HG03558 (cell line): ENCODE measurements around the gene ZNF80.

Source experiments
- ATAC-seq: cut with Tn5 transposase; IDR thresholded peaks from one replicate; pipeline ENCODE4 v1.9.1; 2021; ENCODE audit warnings: moderate number of reproducible peaks; ENCODE audit not compliant: unreplicated experiment; ENCODE audit errors: extremely low read depth

ZNF80 gene

DNA sequence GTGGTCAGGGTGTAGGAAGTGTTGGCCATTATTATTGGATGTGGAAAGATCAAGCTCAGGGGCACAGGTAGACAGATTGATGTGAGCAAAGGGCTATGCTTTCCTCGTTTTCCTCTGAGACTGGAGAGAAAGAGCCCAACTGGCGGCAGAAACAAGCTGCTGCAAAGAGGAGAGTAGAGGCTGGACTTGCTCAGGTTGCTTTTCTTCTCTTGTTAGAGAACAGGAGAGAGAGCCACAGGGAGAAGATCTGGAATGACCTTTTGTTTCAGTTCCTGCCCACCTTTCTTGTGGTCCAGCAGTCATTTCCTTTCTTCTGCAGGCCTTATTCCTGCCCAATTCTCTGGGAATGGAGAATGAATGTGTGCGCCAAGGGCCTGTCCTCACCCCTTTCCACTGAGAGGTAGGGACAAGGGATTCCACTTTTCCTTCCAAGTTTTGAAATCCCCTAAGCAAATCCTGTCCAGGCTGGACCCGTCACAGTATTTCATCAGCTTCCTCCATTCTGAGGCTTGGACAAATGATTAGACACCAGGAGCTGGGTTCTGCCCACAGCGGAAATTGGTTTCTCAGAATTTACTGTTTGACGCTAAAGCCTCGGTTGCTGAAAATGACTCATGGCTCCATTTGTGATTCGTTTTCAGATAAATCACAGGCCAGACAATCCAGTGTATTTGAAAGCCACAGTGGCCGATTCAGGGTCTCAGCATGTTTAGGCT, 16.1 kb downstream of the ZNF80 start:
- ATAC-seq = no peak

DNA sequence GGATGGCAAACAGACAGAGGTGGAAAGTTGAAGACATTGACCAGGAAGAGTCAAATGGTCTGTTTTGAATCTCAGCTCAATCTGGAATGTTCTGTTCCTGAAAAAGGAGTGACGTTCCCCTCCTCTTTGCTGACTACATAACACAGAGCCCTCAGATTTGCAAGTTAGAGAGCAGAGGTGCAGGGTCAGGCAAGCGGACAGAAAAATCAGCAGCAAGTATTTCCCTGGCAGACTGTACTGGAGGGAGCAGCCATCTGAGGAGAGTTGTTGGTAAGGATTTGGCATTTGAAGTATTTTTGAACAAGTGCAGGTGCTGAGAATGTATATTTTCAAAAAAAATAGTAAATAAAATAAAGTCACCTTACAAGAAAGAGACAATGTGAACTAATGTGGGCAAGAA, 17.6 kb downstream of the ZNF80 start:
- no peak for ATAC-seq

DNA sequence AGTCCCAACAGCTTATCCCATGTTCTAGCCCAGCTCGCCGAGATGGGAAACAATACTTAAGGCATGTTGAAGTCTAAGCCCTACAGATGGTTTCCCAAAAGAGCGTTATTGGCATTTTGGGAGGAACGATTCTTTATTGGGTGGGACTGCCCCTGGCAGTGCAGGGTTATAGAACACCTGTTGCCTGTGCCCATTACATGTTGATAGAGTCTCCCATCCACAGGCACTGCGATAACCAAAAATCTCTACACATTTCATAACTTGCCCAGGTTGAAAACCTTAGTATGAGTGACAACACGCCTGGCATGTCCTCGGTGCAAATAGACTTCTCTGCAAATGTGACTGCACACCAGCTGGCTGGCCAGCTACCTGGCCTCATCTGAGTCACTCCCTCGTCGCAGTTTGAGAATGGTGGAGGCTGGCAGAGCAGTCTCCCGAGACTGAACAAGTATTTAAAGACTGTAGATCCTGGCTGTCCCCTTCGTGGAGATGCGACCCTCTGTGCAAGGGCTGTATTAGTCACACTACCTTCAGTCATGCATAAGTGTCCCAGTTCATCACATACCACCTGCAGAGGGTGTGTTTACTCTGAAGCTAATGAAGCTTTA, 18.7 kb downstream of the ZNF80 start:
- no peak for ATAC-seq

DNA sequence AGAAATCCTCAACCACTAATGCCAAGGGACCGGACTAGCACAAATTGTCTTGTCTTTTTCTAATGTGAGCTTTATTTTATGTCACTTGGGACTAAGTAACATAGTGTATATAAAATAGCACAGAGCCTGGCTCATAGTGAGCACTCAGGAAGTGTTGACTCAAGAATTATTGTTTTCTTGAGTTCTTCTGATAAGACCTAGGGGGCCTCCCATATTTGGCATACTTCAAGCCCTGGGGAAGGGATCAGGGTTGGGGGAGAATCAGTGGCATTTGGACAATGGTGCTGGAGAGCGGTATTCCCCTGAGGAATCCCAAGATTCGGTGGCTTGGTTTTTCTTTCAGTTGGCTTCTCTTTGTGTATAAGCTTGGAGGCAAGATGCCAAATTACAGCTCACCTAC, 19.4 kb downstream of the ZNF80 start:
- ATAC-seq = no peak

DNA sequence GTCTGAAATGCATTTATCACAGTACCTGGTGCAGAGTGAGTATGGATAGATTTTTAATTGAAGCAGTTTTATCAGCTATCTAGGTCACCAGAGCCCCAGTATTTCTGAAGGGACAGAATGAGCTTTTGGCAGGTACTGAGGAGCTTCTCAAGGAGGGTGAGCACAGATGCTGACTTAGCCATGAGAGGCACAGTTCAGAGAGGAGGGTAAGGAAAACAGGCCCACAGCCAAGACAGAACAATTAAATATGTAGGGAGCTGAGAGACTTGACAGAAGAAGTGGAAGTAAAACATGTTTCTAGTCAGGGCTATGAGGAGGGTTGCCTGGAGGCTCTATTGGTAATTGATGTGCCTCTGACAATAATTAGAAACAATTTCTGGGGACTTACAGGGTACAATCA, 20.1 kb downstream of the ZNF80 start:
- no peak for ATAC-seq

DNA sequence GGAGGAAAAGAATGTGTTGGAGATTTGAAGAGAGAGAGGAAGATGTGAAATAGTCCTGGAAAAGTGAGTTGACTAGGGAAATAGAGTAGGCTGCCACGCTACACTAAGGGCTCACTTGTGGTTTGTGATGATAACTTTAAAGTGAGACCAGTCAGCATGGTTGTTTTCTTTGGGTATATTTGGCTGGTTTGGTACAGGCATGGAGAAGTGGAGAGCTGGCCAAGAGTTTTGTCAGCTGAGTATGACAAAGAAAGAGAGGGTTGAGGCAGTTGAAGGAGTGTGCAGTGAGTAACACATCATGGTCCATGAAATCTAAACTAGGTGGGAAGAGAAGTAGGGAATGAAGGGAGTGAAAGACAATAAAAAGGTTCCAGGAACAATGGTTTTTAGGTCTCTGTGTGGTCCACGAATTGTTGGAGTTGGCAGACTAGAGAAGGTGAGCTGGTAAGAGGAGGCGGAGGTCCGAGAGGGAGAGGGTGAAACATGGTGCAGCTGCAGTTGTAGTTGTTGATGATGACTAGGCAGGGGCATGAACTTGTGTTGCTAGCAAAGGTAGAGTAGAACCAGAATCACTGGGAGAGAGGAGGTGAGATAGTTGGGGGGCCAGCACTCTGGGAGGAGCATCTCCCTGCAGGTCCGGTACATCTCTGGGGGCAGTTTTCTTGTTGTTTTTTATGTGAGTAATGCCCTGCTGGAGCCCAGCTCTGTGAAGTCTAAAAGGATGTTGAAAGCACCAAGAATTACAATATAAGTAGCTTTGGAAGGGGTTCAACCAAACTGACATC, 21.0 kb downstream of the ZNF80 start:
- ATAC-seq = no peak

DNA sequence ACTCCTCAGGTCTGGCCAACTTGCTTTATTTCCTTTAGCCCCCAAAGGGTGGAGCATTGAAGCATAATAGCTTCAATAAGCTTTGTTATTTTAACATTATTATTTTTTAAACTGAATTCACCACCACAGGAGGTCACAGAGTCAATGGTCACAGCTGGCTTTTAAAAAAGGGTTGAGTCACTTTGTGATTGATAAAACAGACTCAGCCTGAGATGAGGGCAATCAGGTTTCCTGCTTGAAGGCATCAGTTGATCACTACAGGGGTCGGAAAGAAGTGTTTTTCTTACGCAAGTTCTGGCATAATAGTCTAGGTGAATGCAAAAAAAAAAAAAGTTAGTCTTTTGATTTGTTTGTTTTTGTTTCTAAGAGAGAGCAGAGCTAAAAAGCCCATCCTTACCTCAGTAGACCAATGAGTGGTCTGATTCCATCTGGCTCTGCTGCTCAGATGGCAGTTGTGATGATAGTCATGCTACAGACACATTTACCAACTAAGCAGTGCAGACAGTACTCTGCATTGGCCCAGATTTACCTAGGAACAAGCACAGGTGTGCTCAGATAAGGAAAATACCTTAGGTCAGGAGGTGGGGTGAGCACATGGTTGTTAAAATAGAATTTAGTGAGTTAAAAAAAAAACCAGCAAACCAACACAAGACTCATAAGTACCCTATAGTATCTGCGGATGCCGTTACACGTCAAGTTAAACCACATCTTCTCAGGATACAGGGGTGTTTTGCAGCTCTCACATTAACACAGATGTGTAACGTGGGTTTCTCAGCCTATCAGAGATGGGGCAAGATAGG, 22.6 kb downstream of the ZNF80 start:
- ATAC-seq = no peak

DNA sequence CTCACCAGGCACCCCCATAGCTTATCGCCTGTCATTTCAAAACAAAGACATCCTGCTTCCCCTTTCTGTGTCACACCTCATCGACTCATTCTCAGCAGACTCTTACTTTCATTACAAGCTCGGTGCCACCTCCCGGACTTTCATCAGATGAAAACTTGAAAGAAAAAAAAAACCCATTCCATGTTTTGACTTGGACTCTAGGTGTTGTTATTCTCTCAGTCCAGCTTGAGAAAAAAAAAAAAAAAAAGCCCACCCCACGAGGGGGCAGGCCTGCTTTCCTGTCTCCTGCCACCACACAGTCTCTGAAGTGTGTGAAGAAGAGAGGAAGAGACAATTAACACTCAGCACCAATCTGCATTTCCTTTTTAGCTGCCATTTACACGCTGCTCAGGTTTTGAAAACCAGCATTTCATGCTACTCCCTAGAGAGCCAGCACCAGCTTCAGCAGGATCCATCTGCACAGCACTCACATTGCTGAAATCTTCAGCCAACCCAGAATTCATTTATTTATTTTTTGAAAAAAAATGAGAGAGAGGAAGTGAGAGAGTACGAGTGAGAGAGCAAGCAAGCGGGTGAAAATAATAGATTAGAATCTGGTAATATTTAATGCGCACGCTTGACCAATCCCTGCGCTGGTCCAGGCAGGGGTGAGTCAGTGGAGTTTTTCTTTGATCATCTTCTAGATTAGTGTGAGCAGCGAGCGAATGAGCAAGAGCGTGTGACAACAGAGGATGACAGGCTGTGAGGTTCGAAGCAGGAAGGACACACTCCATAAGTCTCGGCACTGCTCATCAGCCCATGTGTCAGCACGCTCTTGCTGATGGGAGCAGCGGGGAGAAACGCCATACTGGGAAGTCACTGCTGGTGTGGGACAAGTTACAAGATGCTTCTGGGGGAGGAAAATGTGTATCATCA, 23.5 kb downstream of the ZNF80 start:
- peak; percentile 62 for ATAC-seq

DNA sequence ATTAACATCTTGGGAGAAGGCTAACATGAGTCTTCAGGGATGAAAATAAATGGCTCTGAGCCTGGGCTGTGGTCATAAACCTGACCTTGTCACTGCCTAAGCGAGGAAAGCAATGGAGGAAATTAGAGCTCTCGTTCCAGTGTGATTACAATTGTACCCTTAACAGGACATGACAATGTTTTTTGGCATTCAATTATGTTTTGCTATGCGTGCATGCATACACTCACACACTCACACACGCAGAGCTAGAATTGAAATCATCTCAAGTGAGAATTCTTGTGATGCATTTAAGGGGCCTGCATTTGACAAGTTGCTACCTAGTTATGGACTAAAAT, 24.1 kb downstream of the ZNF80 start:
- peak; percentile 1 for ATAC-seq

DNA sequence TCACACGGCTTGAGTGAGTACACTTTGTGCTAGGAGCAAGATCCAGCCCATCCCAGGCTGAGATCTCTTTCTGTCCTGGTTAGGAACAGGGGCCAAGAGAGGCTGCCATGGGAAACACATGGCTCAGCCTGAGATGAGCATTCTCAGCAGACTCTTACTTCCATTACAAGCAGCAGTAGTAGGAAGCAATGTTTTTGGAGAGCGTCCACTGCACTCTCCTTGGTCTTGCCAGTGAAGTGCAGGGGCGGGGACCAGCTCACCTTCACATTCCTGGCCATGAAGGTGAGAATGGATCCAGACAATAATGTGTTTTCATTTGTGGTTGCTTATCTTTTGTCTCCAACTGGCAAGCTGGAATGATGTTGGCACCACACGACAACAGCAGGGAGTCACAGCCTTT, 24.7 kb downstream of the ZNF80 start:
- ATAC-seq = no peak

DNA sequence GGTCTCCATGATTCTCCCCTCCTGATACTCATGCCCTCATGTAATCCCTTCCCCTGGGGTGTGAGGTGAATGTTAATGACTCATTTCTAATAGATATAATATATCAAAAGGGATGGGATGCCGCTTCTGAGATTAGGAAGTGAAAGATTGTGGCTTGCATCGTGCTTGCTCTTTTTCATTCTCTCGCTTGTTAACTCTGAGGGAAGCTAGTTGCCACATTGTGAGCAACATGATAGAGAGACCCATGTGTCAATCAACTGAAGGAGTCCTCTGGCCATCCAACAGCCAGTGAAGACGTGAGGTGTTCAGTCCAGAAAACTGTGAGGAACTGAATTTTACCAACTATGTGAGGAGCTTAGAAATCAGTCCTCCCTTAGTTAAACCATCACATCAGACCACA, 29.6 kb downstream of the ZNF80 start:
- ATAC-seq = peak; percentile 71

DNA sequence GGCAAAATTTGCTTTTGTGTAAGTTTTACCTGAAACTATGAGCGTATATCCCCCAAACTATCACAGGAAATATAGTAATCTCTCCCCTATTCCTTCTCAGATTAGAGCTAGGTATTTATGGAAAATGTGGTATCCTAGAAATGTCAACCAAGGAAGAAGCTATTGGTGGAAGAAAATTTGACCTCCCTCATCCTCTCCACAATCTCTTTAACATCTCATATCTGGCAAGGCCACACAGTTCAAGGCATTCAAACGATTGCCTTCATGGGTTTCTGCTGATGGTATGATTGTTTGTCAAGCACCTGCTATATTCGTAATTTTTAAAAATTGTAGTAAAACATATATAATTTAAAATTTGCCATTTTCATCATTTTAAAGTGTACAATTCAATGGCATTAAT, 31.0 kb downstream of the ZNF80 start:
- no peak for ATAC-seq

DNA sequence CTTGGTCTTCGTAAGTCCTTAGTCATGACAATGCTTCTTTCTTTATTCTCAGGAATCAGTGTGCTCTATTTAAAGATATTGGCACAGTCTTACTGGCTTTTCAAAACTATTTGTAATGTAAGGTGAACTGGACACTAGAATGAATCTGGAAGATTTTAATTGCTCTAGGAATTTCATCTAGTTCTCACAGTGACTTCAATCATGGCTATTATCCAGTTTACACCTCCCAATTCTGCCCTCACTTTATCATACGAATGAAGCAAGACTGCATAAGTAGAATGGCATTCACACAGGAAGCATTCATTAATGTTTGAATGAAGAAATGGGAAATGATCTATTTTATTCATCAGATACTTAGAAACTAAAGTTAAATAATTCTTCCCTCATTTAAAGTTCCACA, 31.8 kb downstream of the ZNF80 start:
- no peak for ATAC-seq

DNA sequence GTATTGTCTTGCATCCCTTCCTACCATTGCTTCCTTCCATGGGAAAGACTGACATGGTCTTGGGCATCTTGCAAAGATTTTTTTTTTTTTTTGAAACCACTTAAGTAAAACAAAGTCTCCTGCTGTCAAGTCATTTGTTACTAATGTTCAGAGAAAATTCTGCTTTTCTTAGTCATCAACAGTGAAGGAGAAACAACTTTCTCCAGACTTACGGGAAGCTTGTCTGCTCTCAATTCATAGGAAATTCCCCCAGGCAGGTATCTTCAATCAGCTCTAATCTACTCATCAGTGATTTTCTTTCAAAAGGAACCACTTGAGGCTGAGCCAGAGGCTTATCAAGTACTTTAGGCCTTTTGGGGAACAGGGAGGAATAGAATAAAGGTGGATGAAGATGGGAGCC, 42.6 kb downstream of the ZNF80 start:
- ATAC-seq = no peak

DNA sequence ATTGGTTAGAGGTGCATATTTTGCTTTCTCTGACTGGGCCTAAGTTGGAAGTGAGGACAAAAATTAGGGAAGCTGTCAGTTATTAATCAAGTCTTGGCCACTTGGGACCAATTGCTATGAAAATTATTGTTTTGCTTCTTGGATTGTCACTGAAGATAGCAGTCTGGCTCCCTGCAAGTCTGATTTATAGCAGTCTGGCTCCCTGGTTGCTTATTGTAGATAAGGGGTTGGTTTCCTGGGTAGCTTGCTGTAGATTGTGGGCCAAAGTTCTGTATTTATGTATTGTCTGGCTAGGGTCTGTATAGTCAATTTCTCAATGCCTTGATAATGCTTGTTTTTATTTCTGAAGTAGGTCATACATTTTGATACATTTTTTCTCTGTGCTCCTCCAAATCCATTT, 45.2 kb downstream of the ZNF80 start:
- no peak for ATAC-seq

DNA sequence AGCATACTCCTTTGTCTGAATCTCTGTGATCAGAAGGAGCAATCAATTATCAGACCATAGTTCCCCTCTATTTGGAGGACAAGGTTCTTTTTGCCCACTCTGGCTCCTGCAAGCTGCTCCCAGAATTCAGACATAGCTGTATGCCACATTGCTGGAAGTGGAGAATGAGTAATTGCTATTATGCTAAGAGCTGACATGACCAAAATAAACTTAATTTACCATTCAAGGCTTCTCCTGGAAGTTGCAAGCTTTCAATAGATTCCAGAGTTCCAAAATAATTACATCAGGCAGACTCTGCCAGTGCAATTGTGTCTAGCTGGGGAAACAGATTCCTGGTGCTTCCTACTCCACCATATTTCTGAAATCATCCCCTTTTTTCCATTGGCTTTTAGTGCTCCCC, 50.9 kb downstream of the ZNF80 start:
- no peak for ATAC-seq
